Measurements from ENCODE around the gene NXPH1. TPM values are rescaled to one million over a fixed set of nuclear protein-coding genes. Genes with fewer than 3 reads are reported as not detected.

NXPH1 gene
- total RNA-seq, 3 donors from 2014 or later (not counting 1 experiment from before 2014, with no cell fraction given), result not detected

- no peak overlapping the region for H3K4me3 ChIP-seq (ENCODE audit: low read length)
- H3K4me3 Mint-ChIP-seq, result no peak overlapping the region
- DNase-seq (no peak), ATAC-seq (no peak)
- intact Hi-C loops (cut with micrococcal nuclease), result no loop called here
- H3K4me1 ChIP-seq (ENCODE audit: control insufficient read depth, insufficient read depth, low read length), result no peaks in the 10 kb centered on the region
- H3K27me3 ChIP-seq (ENCODE audit: control insufficient read depth, insufficient read depth, low read length), result no peaks in the 10 kb centered on the region
- H3K27me3 Mint-ChIP-seq (ENCODE audit: low read depth in 2 of 2), result no peaks in the 10 kb centered on the region
- no peak overlapping the region for H3K27ac Mint-ChIP-seq
- no peaks in the 10 kb centered on the region for H3K36me3 ChIP-seq (ENCODE audit: control insufficient read depth, insufficient read depth, low read length)
- 46% methylated on average over 4 of the region's 5 CpGs for WGBS (ENCODE audit: insufficient coverage)
- TF ChIP-seq, protein P1, sequence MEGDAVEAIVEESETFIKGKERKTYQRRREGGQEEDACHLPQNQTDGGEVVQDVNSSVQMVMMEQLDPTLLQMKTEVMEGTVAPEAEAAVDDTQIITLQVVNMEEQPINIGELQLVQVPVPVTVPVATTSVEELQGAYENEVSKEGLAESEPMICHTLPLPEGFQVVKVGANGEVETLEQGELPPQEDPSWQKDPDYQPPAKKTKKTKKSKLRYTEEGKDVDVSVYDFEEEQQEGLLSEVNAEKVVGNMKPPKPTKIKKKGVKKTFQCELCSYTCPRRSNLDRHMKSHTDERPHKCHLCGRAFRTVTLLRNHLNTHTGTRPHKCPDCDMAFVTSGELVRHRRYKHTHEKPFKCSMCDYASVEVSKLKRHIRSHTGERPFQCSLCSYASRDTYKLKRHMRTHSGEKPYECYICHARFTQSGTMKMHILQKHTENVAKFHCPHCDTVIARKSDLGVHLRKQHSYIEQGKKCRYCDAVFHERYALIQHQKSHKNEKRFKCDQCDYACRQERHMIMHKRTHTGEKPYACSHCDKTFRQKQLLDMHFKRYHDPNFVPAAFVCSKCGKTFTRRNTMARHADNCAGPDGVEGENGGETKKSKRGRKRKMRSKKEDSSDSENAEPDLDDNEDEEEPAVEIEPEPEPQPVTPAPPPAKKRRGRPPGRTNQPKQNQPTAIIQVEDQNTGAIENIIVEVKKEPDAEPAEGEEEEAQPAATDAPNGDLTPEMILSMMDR (IDR thresholded peaks at IDR 0.05), result no peak
- no peaks in the 10 kb centered on the region for H3K4me1 Mint-ChIP-seq
- H3K27ac ChIP-seq (ENCODE audit: low read length), result no peak overlapping the region
- no peaks in the 10 kb centered on the region for H3K9me3 ChIP-seq (ENCODE audit: control insufficient read depth, insufficient read depth, low read length)
- no peaks in the 10 kb centered on the region for H3K36me3 Mint-ChIP-seq
- H3K9me3 Mint-ChIP-seq, result peaks cover 2 to 3% of the 10 kb centered on the region in 2 donors
Observed at GRCh38 chr7:8615019-8615418, 181.6 kb downstream of the NXPH1 start.

DNA sequence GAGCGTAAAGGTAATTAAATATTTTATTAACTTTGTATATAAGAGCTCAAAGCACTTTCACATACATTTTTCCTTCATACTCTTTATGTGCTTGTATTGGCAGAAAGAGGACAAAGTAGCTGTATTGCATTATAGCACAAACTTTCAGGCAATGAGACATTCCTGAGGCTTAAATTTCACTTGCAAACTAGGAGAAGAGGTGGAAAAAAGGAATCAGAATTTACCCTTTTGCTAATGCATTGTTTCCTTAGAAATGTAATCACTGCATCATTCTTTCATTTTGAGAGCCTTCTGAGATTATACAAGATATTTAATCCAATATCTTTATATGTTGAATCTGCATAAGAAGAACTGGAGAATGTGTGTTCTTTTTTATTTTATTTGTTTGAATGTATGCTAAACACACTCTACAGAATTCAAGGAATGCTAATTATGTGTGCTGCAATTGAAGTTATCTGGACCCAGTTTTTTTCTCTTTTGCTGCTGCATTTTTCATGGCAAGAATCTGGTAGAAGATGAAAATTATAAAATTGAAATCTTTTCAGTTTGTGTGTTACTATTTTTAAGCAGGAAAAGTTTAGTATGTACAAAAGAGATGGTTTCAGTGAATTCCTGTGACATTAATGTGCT, 185.1 kb downstream of the NXPH1 start:
- H3K27me3 ChIP-seq (ENCODE audit: control insufficient read depth, insufficient read depth, low read length), result no peaks in the 10 kb centered on the region
- Mint-ChIP-seq H3K36me3 (no peaks in the 10 kb centered on the region), H3K4me1 (no peaks in the 10 kb centered on the region), H3K27me3 (ENCODE audit: low read depth in 2 of 2) (no peaks in the 10 kb centered on the region), H3K4me3 (no peak overlapping the region), H3K27ac (no peak overlapping the region), H3K9me3 (peaks cover 0 to 8% of the 10 kb centered on the region in 2 donors)
- H3K27ac ChIP-seq (ENCODE audit: low read length), result no peak overlapping the region
- no peaks in the 10 kb centered on the region for H3K9me3 ChIP-seq (ENCODE audit: control insufficient read depth, insufficient read depth, low read length)
- ATAC-seq, result no peak
- H3K4me1 ChIP-seq (ENCODE audit: control insufficient read depth, insufficient read depth, low read length), result no peaks in the 10 kb centered on the region
- H3K4me3 ChIP-seq (ENCODE audit: low read length), result no peak overlapping the region
- no peak for DNase-seq
- H3K36me3 ChIP-seq (ENCODE audit: control insufficient read depth, insufficient read depth, low read length), result no peaks in the 10 kb centered on the region
- TF ChIP-seq, protein P1 (IDR thresholded peaks at IDR 0.05), result no peak
- intact Hi-C loops (cut with micrococcal nuclease), result no loop called here
- no CpG with 5 or more reads among the region's 1 CpG for WGBS (ENCODE audit: insufficient coverage)

GRCh38 chr7:8620169-8620568, 186.8 kb downstream of the NXPH1 start:
- H3K4me3 Mint-ChIP-seq, result no peak overlapping the region
- intact Hi-C loops (cut with micrococcal nuclease), result no loop called here
- no peaks in the 10 kb centered on the region for H3K36me3 Mint-ChIP-seq
- Histone ChIP-seq H3K4me1 (ENCODE audit: control insufficient read depth, insufficient read depth, low read length) (no peaks in the 10 kb centered on the region), H3K9me3 (ENCODE audit: control insufficient read depth, insufficient read depth, low read length) (no peaks in the 10 kb centered on the region), H3K36me3 (ENCODE audit: control insufficient read depth, insufficient read depth, low read length) (no peaks in the 10 kb centered on the region), H3K27ac (ENCODE audit: low read length) (no peak overlapping the region), H3K27me3 (ENCODE audit: control insufficient read depth, insufficient read depth, low read length) (no peaks in the 10 kb centered on the region), H3K4me3 (ENCODE audit: low read length) (no peak overlapping the region)
- no peak overlapping the region for H3K27ac Mint-ChIP-seq
- H3K9me3 Mint-ChIP-seq, result peaks cover 5 to 12% of the 10 kb centered on the region in 2 donors
- H3K4me1 Mint-ChIP-seq, result no peaks in the 10 kb centered on the region
- no peaks in the 10 kb centered on the region for H3K27me3 Mint-ChIP-seq (ENCODE audit: low read depth in 2 of 2)
- TF ChIP-seq, protein P1 (IDR thresholded peaks at IDR 0.05), result no peak
- ATAC-seq, result no peak
- 43% methylated on average over 1 of the region's 1 CpG for WGBS (ENCODE audit: insufficient coverage)
- DNase-seq, result no peak

DNA sequence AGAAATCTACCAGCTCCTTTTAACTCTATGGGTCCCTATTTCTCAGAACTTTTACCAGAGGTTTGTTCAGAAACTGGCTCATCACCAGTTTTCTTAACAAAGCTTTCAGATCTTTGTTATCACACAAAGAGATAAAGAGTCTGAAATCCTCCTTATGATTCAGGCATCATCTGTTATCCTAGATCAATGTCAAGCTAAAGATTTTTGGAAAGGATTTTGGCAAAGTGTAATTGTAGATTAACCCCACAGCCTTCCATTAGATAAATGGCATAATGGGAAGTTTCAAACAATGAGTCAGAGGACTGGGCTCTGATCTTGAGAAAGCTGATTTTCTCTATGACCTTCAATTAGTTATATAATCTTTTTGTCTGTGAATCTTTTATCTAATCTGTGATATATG, 192.2 kb downstream of the NXPH1 start:
- Histone ChIP-seq H3K4me3 (ENCODE audit: low read length) (no peak overlapping the region), H3K4me1 (ENCODE audit: control insufficient read depth, insufficient read depth, low read length) (no peaks in the 10 kb centered on the region), H3K27ac (ENCODE audit: low read length) (no peak overlapping the region), H3K36me3 (ENCODE audit: control insufficient read depth, insufficient read depth, low read length) (no peaks in the 10 kb centered on the region), H3K9me3 (ENCODE audit: control insufficient read depth, insufficient read depth, low read length) (no peaks in the 10 kb centered on the region), H3K27me3 (ENCODE audit: control insufficient read depth, insufficient read depth, low read length) (no peaks in the 10 kb centered on the region)
- no peak overlapping the region for H3K4me3 Mint-ChIP-seq
- no peak overlapping the region for H3K27ac Mint-ChIP-seq
- H3K4me1 Mint-ChIP-seq, result no peaks in the 10 kb centered on the region
- H3K9me3 Mint-ChIP-seq, result peaks cover 5 to 13% of the 10 kb centered on the region in 2 donors
- no peaks in the 10 kb centered on the region for H3K27me3 Mint-ChIP-seq (ENCODE audit: low read depth in 2 of 2)
- ATAC-seq (no peak), DNase-seq (no peak)
- no peaks in the 10 kb centered on the region for H3K36me3 Mint-ChIP-seq
- TF ChIP-seq, protein P1 (IDR thresholded peaks at IDR 0.05), result no peak
- intact Hi-C loops (cut with micrococcal nuclease), result no loop called here

All from natural killer cell (primary cell).